ENCODE data around the gene GPX5. TPM values are rescaled to one million over a fixed set of nuclear protein-coding genes. Genes with fewer than 3 reads are reported as not detected.

The GPX5 gene
- total RNA-seq, 1 donor from 2014 or later = 4.3 TPM

DNA sequence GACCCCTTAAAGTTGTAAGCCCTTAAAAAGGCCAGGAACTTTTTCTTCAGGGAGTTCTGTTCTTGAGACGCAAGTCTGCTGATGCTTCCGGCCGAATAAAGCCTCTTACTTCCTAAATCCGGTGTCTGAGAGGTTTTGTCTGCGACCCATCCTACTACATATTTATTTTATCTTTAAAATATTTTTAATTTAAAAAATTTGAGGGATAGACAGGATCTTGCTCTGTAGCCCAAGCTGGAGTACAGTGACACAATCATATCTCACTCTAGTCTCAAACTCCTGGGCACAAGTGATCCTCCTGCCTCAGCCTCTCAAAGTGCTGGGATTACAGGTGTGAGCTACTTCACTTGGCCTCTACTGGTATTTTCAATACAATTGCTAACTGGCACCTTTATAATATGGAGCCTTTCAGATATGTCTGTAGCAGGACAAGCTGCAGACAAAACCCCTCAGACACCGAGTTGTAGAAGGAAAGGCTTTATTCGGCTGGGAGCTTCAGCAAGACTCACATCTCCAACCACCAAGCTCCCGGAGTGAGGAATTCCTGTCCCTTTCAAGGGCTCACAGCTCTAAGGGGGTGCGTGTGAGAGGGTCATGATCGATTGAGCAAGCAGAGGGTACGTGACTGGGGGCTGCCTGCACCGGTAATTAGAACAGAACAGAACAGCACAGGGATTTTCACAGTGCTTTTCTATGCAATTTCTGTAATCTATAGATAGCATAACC, 41.0 kb downstream of the GPX5 start:
- no peaks in the 10 kb centered on the region for H3K27me3 Mint-ChIP-seq (ENCODE audit: low read depth, unreplicated experiment)
- H3K79me2 ChIP-seq (ENCODE audit: insufficient read depth, low read length) = no peaks in the 10 kb centered on the region
- FAIRE-seq (no peak), DNase-seq (ENCODE audit: low read depth) (no peak)
- H3K27ac ChIP-seq (ENCODE audit: low read depth, low read length) = no peak overlapping the region
- H3K36me3 Mint-ChIP-seq (ENCODE audit: low read depth, unreplicated experiment) = no peaks in the 10 kb centered on the region
- no peaks in the 10 kb centered on the region for H3K9me3 Mint-ChIP-seq (ENCODE audit: unreplicated experiment)
- no peak overlapping the region for H2AFZ ChIP-seq (ENCODE audit: low read depth, low read length)
- H3K9me3 ChIP-seq (ENCODE audit: insufficient read depth, low read depth, low read length) = no peaks in the 10 kb centered on the region
- H3K4me1 ChIP-seq (ENCODE audit: insufficient read depth, low read length) = no peaks in the 10 kb centered on the region
- H3K4me1 Mint-ChIP-seq (ENCODE audit: low read depth, unreplicated experiment) = no peaks in the 10 kb centered on the region
- H3K4me2 ChIP-seq (ENCODE audit: low read length) = no peak overlapping the region
- H3K27me3 ChIP-seq (ENCODE audit: insufficient read depth, low read length) = no peaks in the 10 kb centered on the region
- no peak for TF ChIP-seq EZH2 (IDR thresholded peaks at IDR 0.05; ENCODE audit: insufficient read depth, low read length)
- TF ChIP-seq, protein P1, sequence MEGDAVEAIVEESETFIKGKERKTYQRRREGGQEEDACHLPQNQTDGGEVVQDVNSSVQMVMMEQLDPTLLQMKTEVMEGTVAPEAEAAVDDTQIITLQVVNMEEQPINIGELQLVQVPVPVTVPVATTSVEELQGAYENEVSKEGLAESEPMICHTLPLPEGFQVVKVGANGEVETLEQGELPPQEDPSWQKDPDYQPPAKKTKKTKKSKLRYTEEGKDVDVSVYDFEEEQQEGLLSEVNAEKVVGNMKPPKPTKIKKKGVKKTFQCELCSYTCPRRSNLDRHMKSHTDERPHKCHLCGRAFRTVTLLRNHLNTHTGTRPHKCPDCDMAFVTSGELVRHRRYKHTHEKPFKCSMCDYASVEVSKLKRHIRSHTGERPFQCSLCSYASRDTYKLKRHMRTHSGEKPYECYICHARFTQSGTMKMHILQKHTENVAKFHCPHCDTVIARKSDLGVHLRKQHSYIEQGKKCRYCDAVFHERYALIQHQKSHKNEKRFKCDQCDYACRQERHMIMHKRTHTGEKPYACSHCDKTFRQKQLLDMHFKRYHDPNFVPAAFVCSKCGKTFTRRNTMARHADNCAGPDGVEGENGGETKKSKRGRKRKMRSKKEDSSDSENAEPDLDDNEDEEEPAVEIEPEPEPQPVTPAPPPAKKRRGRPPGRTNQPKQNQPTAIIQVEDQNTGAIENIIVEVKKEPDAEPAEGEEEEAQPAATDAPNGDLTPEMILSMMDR (IDR thresholded peaks at IDR 0.05; ENCODE audit: insufficient read depth, low read depth, low read length) = no peak
- no peak overlapping the region for H3K27ac Mint-ChIP-seq (ENCODE audit: unreplicated experiment)
- H4K20me1 ChIP-seq (ENCODE audit: insufficient read depth, low read length) = no peaks in the 10 kb centered on the region
- H3K36me3 ChIP-seq (ENCODE audit: insufficient read depth, low read length) = no peaks in the 10 kb centered on the region
- no peak overlapping the region for H3K4me3 ChIP-seq (ENCODE audit: insufficient read depth, low read depth, low read length)
- H3K4me3 Mint-ChIP-seq (ENCODE audit: unreplicated experiment) = no peak overlapping the region
- no peak overlapping the region for H3K9ac ChIP-seq (ENCODE audit: low read length)

DNA sequence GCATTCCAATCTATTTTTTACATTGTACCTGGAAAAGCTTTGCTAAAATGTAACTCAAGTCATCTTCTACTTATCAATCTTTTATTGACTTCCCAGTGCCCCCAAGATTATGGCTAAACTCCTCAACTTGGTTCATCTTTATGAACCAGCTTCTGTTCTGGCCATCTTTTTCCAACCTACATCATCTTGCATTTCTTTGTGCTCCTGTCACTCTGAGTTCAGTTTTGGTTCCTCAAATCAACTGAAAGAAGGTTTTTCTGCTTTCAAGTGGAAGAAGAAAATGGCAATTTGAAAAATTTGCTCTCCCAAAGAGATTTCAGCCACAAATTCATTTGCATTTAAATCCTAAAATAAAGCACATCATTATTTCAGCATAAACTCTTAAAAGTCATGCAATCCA, 41.8 kb downstream of the GPX5 start:
- no peaks in the 10 kb centered on the region for H3K36me3 Mint-ChIP-seq (ENCODE audit: low read depth, unreplicated experiment)
- Histone ChIP-seq H3K9ac (ENCODE audit: low read length) (no peak overlapping the region), H3K4me2 (ENCODE audit: low read length) (no peak overlapping the region), H3K9me3 (ENCODE audit: insufficient read depth, low read depth, low read length) (no peaks in the 10 kb centered on the region), H3K36me3 (ENCODE audit: insufficient read depth, low read length) (no peaks in the 10 kb centered on the region), H3K4me1 (ENCODE audit: insufficient read depth, low read length) (no peaks in the 10 kb centered on the region), H3K4me3 (ENCODE audit: insufficient read depth, low read depth, low read length) (no peak overlapping the region), H4K20me1 (ENCODE audit: insufficient read depth, low read length) (no peaks in the 10 kb centered on the region), H3K27me3 (ENCODE audit: insufficient read depth, low read length) (no peaks in the 10 kb centered on the region), H2AFZ (ENCODE audit: low read depth, low read length) (no peak overlapping the region), H3K27ac (ENCODE audit: low read depth, low read length) (no peak overlapping the region), H3K79me2 (ENCODE audit: insufficient read depth, low read length) (no peaks in the 10 kb centered on the region)
- H3K27ac Mint-ChIP-seq (ENCODE audit: unreplicated experiment) = no peak overlapping the region
- TF ChIP-seq, protein P1 (IDR thresholded peaks at IDR 0.05; ENCODE audit: insufficient read depth, low read depth, low read length) = no peak
- no peak for TF ChIP-seq EZH2 (IDR thresholded peaks at IDR 0.05; ENCODE audit: insufficient read depth, low read length)
- H3K9me3 Mint-ChIP-seq (ENCODE audit: unreplicated experiment) = no peaks in the 10 kb centered on the region
- DNase-seq (ENCODE audit: low read depth) (no peak), FAIRE-seq (no peak)
- no peak overlapping the region for H3K4me3 Mint-ChIP-seq (ENCODE audit: unreplicated experiment)
- H3K27me3 Mint-ChIP-seq (ENCODE audit: low read depth, unreplicated experiment) = no peaks in the 10 kb centered on the region
- H3K4me1 Mint-ChIP-seq (ENCODE audit: low read depth, unreplicated experiment) = no peaks in the 10 kb centered on the region

DNA sequence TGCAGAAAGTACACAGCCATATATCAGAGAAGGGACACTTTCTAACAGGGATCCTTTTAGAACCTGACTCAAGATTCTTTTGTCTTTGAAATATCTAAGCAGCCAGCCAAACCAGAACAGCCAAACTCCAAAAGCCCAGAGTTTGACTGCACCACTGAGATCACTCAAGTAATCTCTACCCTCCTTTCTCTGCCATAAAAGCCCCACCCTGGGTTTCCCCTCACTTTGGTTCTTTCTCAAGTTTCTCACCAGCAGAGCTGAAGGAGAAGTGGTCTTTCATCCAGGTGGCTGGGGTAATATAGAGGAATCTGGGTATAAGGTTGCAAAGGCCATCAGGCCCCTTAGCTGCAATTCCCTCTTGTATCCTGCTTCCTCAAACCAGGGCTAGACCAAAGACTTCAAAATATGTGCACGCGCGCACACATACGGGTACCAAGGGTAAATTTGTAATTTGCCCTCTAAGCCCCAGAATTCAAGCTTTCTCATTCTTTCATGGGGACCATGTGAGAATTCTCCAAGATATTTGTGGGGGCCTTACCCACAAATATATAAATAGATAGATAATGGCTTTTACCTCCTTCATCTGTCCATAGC, 42.9 kb downstream of the GPX5 start:
- H3K79me2 ChIP-seq (ENCODE audit: insufficient read depth, low read length) = no peaks in the 10 kb centered on the region

More for the DNA sequence above, 42.9 kb downstream of the GPX5 start:
- Histone ChIP-seq H3K4me3 (ENCODE audit: insufficient read depth, low read depth, low read length) (no peak overlapping the region), H3K27ac (ENCODE audit: low read depth, low read length) (no peak overlapping the region), H4K20me1 (ENCODE audit: insufficient read depth, low read length) (no peaks in the 10 kb centered on the region), H3K9me3 (ENCODE audit: insufficient read depth, low read depth, low read length) (no peaks in the 10 kb centered on the region), H3K36me3 (ENCODE audit: insufficient read depth, low read length) (no peaks in the 10 kb centered on the region), H3K27me3 (ENCODE audit: insufficient read depth, low read length) (no peaks in the 10 kb centered on the region), H3K4me1 (ENCODE audit: insufficient read depth, low read length) (no peaks in the 10 kb centered on the region), H3K9ac (ENCODE audit: low read length) (no peak overlapping the region), H3K4me2 (ENCODE audit: low read length) (no peak overlapping the region), H2AFZ (ENCODE audit: low read depth, low read length) (no peak overlapping the region)
- no peaks in the 10 kb centered on the region for H3K36me3 Mint-ChIP-seq (ENCODE audit: low read depth, unreplicated experiment)
- TF ChIP-seq, protein P1 (IDR thresholded peaks at IDR 0.05; ENCODE audit: insufficient read depth, low read depth, low read length) = no peak
- H3K27me3 Mint-ChIP-seq (ENCODE audit: low read depth, unreplicated experiment) = no peaks in the 10 kb centered on the region
- no peaks in the 10 kb centered on the region for H3K9me3 Mint-ChIP-seq (ENCODE audit: unreplicated experiment)
- FAIRE-seq (no peak), DNase-seq (ENCODE audit: low read depth) (no peak)
- H3K4me3 Mint-ChIP-seq (ENCODE audit: unreplicated experiment) = no peak overlapping the region
- no peak overlapping the region for H3K27ac Mint-ChIP-seq (ENCODE audit: unreplicated experiment)
- H3K4me1 Mint-ChIP-seq (ENCODE audit: low read depth, unreplicated experiment) = no peaks in the 10 kb centered on the region
